Posterior vena cava (tissue), 2 donors: ENCODE data around the gene ZNF681. TPM values are rescaled to one million over a fixed set of nuclear protein-coding genes. Genes with fewer than 3 reads are reported as not detected.
"Not testable (repeated sequence)": the region's sequence is repeated elsewhere in the genome, so short reads cannot be mapped to it uniquely, and the experiment has no call there.

Source experiments
- DNase-seq: peaks from one replicate; pipeline ENCODE4 v3.0.0-alpha.2; 2020; ENCODE audit warnings: low spot score
- intact Hi-C, 2 donors: fragments of 100-400 bp; cut with DNase I; formaldehyde crosslinking; loops; one replicate each; pipeline versions ENCODE4 v1.14.1 to v1.14.2; 2022 to 2023
- total RNA-seq, 2 donors: library from RNA; stranded (reverse); fragmentation: NEBNext Ultra II Directional; extraction: Animal tissue kit (Norgen Biotek cat#: 25700); gene quantifications; one replicate each; pipeline ENCODE4 v1.2.1, GENCODE V29; 2021
- donor health status: DM: yes; HTN: yes; CAD: no.
- donor health status: DM: yes; HTN: yes; CAD: no.

The ZNF681 gene
- total RNA-seq, 2 donors from 2014 or later, result 1.5 to 1.6 TPM

DNA sequence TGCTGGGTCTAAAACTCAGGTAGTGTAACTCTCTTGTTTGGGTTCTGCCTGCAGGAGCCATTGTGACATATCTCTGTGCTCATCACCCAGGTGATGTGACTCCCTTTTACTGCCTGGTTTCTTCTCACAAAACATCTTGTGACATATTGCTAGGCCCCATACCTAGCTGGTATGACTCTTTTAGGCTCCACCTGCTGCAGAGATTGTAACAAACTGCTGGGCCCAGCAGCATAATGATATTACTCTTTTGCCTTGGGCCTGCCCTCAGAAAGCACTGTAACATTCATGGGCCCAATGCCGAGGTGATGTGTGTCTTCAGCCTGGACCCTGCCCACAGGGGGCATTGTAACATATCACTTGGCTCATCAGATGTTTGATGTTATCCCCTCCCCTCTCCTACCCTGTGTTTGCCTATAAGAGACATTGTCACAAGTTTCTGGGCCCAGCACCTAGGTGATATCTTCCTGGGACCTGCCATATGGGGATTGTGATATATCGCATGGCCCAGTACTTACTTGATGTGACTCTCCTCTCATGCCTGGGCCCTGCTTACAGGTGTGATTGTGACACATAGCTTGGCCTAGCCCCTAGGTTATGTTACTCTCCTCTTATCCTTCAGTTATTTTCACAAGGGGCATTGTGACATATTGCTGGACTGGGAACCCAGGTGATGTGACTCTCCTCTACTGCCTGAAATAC is 18.0 kb upstream of the ZNF681 start:
- intact Hi-C loops, result no loop called here
- no peak for DNase-seq

DNA sequence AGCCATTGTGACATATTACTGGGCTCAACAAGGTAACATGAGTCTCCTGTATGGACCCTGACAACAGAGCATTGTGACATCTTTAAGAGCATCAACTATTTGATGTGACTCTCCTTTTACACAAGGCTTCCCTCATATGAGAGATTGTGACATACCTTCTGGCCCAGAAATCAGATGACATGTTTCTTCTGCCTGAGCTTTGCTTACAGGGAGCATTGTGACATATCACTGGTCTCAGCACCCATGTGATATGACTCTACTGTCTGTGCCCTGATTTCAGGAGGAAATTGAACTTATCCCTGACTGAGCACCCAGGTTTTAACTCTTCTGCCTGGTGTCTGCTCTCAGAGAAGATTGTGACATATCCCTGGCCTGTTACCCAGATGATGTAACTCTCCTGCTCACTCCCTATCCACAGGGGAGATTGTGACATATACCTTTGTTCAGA is 15.9 kb upstream of the ZNF681 start:
- DNase-seq, result no peak
- intact Hi-C loops, result no loop called here

DNA sequence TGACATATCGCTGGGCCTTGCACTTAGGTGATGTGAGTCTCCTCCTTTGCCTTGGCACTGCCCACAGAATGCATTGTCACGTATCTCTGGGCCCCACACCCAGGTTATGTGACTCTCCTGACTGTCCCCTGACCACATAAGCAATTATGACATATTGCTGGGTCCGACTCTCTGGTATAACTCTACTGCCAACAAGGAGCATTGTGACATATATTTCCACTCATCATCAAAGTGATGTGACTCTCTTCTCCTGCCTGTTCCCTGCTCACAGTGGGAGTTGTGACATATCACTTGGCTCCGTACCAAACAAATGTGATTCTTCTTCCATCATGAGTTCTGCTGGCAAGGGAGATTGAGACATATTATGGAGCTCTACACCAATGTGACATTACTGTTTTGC is 15.4 kb upstream of the ZNF681 start:
- DNase-seq, result no peak
- intact Hi-C loops, result no loop called here

DNA sequence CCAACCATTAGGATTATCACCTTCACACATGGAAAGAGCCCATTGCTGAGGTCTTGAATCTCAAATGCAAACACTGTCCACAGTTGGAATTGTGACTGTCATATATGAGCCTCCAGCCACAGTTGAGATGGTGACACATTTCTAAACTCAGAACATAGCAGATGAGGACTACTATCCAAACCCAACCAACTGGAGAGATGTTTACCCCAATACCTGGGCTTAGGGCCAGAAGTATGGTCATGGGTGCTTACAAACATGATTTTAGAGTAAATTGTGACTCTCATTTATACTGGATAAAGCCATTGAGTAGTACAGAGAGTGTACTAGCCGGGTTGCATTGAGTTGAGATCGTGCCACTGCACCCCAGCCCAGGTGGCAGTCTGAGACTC is 14.0 kb upstream of the ZNF681 start:
- no peak for DNase-seq
- intact Hi-C loops, result no loop called here

DNA sequence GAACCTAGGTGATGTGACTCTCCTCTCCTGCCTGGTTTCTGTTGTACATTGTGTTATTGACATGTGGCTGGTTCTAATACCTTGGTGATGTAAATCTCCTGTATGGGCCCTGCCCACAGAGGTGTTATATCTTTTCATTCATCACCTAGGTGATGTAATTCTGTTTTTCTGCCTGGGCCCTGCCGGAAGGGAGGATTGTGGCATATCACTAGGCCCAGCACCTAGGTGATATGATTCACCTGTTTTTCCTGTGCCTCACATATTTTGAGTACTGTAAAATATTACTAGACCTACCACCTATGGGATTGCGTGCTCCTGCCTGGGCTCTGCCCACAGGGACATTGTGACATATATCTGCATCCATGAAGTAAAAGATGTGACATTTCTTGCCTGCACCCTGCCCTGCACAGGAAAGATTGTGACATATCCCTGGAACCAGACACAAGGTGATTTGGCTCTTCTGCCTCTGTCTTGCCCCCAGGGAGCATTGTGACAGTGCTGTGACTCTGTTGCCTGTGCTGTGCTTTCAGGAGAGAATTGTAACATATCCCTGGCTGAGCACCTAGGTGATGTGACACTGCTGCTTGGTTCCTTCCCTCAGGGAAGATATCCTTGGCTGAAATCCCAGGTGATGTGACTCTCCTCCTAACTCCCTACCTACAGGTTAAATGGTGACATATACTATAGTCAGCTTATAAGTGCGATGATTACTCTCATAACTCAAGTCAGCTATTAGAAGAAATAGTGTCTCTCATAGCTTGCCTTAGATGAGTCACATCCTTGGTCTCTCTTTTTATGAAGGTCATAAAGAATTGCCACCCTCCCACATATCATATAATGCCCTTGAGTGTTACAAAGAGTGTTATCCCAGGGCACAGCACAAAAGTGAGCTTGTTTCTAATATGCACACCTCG is 13.3 kb upstream of the ZNF681 start:
- no peak for DNase-seq
- intact Hi-C loops, result no loop called here

DNA sequence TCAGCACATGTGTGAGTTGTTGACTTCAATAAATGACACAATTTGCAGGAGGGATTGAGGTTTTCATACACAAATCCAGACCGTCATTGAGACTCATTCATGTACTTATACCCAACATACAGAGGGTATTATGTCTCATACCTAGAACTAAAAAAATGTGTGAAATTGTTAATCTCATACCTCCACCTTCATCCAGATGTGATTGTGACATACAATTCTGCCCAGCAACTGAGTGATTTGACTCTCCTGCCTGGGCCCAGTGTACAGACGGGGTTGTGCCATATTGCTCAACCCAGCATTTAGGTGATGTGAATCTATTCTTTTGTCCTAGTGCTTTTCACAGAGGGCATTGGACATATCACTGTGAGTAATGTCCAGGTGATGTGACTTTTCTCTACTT is 12.6 kb upstream of the ZNF681 start:
- no peak for DNase-seq
- intact Hi-C loops, result no loop called here

DNA sequence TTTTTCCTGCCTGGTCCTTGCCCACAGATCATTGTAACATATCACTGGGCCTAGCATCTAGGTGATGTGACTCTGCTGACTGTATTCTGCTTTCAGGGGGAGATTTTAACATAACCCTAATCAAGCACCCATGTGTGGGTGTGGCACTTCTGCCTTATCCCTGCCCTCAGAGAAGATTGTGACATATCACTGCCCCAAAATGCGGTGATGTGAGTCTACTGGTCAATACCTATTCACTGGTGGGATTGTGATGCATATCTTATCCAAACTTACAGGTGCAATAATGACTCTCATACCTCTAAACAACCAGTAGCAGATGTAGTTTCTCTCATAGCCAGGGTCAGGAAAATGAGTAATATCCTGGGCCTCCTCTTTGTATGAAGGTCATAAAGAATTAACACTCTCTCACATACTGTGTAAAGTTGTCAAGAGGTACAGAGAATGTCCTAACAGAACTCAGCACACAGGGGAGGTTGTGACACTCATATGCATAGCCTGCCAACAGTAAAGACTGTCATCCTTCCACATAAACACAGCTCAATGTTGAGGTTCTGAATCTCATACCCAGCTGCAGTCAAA is 12.1 kb upstream of the ZNF681 start:
- intact Hi-C loops, result no loop called here
- DNase-seq, result no peak

DNA sequence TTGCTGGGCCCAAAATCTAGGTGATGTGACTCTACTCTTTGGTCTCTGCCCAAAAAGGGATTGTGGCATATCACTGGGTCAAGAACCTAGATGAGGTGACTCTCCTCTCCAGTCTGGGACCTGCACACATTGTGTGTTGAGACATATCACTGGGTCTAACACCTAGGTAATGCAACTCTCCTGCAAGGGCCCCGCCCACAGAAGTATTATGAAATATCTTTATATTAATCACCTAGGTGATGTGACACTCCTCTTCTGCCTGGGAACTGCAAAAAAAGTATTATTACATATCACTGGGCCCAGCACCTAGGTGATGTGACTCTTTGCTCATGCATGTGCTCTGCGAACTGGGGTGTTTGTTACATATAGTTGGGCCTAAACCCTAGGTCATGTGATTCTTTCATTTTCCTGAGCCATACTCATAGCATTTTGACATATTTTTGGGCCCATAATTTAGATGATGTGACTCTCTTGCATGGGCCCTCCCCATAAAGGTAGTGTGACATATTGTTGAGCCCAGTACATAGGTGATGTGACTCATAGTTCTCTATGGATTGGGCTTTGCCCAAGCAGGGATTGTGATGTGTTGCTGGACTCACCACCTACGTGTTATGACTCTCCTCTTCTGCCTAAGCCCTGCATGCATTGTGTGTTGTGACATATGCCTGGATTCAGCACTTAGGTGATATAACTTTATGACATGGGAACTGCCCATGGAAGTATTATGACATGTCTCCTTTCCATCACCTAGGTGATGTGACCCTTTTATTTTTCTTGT is 11.2 kb upstream of the ZNF681 start:
- DNase-seq, result no peak
- intact Hi-C loops, result no loop called here

DNA sequence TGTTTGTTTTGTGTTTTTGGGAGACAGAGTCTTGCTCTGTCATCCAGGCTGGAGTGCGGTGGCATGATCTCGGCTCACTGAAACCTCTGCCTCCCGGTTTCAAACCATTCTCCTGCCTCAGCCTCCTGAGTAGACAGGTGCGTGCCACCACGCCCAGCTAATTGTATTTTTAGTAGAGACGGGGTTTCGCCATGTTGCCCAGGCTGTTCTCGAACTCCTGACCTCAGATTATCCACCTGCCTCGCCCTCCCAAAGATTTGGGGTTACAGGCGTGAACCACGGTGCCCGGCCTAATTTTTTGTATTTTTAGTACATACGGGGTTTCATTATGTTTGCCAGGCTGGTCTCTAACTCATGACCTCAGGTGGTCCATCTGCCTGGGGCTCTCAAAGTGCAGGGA is 8.3 kb upstream of the ZNF681 start:
- DNase-seq, result no peak
- intact Hi-C loops, result no loop called here

DNA sequence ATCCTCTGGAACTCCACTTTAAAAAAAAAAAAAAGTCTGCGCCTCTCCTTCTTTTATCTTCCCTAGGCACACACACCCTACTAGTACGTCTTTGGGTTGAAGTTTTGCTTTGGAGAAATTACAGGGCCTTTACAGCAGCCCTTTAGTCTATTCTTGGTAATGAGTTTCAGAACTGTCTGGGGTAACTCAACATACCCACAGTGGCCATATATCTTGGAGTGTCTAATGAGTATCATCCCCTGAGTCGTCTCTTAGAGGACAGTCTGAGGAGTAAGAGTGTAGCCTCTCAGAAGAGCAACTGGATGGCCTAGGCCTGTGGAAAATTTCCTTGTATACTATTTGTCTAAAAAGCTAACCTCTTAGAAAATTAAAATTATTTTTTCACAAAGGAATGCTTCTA is 6.1 kb upstream of the ZNF681 start:
- DNase-seq, result no peak
- intact Hi-C loops, result no loop called here

DNA sequence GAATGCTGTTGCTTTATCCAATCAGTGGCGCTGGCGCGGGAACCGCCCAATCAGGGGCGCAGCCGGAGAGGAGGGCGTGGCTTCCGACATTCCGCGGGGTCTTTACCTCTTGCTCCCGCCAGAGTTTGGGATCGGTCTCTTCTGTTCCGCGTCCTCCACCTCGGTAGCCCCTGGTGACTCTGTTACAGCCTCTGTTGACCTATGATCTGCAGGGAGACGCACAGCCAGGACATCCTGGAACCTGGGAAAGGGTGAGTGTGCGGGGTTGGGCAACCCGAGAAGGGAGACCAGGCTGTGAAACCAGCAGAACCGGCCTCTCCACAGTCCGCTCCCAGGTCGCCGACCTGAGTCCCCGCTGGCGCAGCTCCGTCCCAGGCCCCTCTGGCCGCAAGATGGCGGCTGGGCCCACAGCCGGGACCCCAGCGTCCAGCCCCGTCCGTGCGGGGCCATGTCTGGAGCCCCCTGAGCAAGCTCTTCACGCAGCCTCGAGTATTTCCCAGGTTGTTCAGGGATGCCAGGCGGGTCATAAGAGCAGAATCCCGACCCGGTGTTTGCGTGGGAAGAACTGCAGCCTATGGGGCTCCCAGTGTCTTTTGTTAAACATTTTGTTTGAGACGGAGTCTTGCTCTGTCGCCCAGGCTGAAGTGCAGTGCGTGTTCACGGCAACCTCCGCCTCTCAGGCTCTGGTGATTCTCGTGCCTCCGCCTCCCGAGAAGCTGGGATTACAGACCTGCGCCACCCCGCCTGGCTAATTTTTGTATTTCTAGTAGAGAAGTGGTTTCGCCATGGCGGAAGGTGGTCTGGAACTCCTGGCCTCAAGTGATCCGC is 4.4 kb upstream of the ZNF681 start:
- peak; percentile 90 for DNase-seq
- intact Hi-C loops, result no loop called here

DNA sequence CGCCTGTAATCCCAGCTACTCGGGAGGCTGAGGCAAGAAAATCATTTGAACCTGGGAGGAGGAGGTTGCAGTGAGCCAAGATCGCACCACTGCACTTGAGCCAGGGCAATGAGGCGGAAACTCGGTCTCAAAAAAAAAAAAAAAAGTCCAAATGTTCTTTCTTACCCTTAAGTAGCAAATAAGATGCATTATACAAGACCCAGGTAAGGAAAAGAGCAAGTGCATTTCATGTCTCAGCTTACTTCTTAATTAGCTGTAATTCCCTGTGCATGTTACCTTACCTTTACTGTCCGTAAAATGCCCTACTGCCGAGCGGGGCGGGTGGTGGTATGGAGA is 3.8 kb upstream of the ZNF681 start:
- intact Hi-C loops, result no loop called here
- DNase-seq, result no peak

DNA sequence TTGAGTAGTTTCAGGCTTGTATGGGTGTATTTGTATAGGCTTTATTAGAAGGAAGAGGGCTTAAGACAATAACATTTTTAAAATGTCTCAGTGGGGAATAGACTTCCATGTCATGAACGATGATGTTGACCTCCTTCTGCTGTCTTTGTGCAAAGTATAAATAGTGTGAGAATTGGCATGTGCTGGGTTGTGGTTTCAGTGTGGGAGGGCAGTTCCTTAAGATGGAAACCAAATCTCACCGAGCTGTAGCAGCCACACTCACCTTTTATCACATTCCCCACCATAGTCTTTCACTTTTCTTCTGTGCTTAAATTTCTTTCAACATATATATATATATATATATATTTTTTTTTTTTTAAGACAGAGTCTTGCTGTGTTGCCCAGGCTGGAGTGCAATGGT is 1.6 kb upstream of the ZNF681 start:
- intact Hi-C loops, DNase-seq: not testable (repeated sequence)

DNA sequence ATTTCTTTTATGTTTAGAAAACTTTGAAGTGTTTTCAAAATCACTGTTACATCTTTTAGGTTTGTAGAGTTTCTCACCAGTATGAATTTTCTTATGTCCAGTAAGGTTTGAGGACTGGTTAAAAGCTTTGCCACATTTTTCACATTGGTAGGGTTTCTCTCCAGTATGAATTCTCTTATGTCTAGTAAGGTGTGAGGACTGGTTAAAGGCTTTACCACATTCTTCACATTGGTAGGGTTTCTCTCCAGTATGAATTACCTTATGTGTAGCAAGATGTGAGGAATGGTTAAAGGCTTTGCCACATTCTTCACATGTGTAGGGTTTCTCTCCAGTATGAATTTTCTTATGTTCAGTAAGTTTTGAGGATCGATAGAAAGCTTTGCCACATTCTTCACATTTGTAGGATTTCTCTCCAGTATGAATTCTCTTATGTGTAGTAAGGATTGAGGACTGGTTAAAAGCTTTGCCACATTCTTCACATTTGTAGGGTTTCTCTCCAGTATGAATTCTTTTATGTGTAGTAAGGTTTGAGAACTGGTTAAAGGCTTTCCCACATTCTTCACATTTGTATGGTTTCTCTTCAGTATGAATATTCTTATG is 15.0 kb downstream of the ZNF681 start:
- intact Hi-C loops, DNase-seq: not testable (repeated sequence)

DNA sequence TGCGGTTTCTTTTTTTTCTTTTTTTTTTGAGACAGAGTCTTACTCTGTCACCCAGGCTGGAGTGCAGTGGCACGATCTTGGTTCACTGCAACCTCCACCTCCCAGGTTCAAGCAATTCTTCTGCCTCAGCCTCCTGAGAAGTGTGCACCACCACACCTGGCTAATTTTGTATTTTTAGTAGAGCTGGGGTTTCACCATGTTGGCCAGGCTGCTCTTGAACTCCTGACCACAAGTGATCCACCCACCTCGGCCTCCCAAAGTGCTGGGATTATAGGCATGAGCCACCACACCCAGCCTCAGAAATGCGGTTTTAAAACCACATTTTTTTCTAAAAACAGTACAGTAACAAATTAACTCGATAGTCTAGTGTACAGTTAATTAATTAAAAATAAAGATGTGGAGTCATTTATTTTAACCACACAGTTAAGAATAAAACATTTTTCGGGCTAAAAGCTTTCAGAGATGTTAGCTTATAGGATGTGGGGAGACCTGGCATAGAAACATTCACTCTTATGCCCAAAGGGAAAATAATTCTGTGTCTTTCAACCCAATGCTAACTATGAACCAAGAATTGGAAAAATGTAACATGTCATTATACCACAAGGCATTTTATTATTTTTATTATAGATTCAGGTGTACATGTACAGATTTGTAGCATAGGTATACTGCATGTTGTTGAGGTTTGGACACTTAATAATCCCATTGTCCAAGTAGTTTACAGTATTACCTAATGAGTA is 27.8 kb downstream of the ZNF681 start:
- DNase-seq, intact Hi-C loops: not testable (repeated sequence)

DNA sequence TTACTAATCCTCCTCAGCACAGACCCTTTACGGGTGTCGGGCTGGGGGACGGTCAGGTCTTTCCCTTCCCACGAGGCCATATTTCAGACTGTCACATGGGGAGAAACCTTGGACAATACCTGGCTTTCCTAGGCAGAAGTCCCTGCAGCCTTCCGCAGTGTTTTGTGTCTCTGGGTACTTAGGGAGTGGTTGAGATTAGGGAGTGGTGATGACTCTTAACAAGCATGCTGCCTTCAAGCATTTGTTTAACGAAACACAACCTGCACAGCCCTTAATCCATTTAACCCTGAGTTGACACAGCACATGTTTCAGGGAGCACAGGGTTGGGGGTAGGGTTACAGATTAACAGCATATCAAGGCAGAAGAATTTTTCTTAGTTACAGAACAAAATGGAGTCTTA is 34.5 kb downstream of the ZNF681 start:
- DNase-seq, intact Hi-C loops: not testable (repeated sequence)

DNA sequence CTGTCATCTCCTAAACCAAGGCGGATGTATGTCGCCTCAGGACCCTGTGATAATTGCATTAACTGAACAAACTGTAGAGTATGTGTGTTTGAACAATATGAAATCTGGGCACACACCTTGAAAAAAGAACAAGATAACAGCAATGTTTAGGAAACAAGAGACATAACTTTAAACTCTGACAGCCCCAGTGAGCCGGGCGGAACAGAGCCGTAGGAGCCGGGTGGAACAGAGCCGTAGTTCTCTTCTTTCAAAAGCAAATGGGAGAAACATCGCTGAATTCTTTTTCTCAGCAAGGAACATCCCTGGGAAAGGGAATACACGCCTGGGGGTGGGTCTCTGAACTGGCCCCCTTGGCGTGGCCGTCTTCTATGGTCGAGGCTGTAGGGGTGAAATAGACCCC is 39.9 kb downstream of the ZNF681 start:
- DNase-seq, result no peak
- intact Hi-C loops, result no loop called here

DNA sequence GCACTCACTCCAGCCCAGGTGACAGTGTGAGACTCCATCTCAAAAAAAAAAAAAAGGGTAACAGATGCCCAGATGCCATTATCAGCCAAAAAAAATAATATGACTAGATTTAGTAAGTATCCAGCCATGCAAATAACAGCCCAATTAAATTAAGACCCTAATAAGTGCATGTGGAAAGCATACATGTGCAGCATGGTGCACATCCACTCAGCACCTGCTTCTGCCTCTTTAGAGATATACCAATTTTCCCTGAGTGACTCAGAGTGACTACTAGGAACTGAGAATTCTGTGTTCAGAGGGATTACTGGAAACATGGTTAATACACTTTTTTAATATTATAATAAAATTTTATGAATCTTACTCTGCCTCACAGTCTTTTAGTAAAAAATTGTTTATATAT is 41.9 kb downstream of the ZNF681 start:
- no peak for DNase-seq
- intact Hi-C loops, result no loop called here
